Activated naive CD8-positive, alpha-beta T cell treated with anti-CD3 and anti-CD28 coated beads for 36 hours (primary cell): Measurements from ENCODE around the gene NUP98. TPM values are rescaled to one million over a fixed set of nuclear protein-coding genes. Genes with fewer than 3 reads are reported as not detected.
"Not testable (repeated sequence)": the region's sequence is repeated elsewhere in the genome, so short reads cannot be mapped to it uniquely, and the experiment has no call there.

Experiments used
- DNase-seq: peaks from one replicate; pipeline ENCODE4 v3.0.0; 2021
- H3K27ac Mint-ChIP-seq: one replicate; pipeline ENCODE4 v1.8.0; 2022; ENCODE audit warnings: mild to moderate bottlenecking, moderate library complexity, mixed read lengths
- H3K27me3 Mint-ChIP-seq: one replicate; pipeline ENCODE4 v1.8.0; 2022; ENCODE audit warnings: mild to moderate bottlenecking, mixed read lengths
- H3K36me3 Mint-ChIP-seq: one replicate; pipeline ENCODE4 v1.8.0; 2021; ENCODE audit warnings: mild to moderate bottlenecking, mixed read lengths
- H3K4me1 Mint-ChIP-seq: one replicate; pipeline ENCODE4 v1.8.0; 2021; ENCODE audit warnings: mixed read lengths
- H3K4me3 Mint-ChIP-seq: one replicate; pipeline ENCODE4 v1.8.0; 2022; ENCODE audit warnings: mild to moderate bottlenecking, moderate library complexity, mixed read lengths
- H3K9me3 Mint-ChIP-seq: one replicate; pipeline ENCODE4 v1.8.0; 2022; ENCODE audit warnings: mixed read lengths
- total RNA-seq, 2 experiments: library from RNA; stranded (reverse); gene quantifications; one replicate each; pipeline ENCODE4 v1.2.3, GENCODE V29; 2021

Gene NUP98
- total RNA-seq, 2 experiments from 2014 or later, result 98.1 to 115 TPM

DNA sequence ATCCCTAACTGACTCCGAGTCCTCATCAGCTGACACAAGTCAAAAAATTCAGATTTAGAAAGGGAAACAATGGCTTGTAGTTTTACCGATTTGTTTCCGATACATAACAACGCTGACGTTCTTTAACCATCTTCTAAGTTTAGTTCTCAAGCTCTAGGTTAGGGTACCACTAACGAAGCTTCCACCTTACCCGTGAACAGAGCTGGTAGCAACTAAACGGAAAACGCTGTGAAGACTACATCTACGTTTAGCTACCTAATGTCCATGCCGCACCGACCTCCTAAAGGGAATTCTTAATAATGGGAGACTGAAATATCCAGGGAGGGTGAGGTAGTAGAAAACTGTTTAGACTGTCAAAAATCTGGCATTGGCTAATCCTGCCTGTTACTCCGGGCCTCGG lies 1.0 kb downstream of the NUP98 start:
- Mint-ChIP-seq H3K27me3 (peaks cover 4% of the 10 kb centered on the region), H3K4me3 (peak overlapping the region; percentile 88), H3K4me1 (peaks cover 42% of the 10 kb centered on the region), H3K27ac (peak overlapping the region; percentile 100), H3K9me3 (no peaks in the 10 kb centered on the region), H3K36me3 (peaks cover 44% of the 10 kb centered on the region)
- no peak for DNase-seq

DNA sequence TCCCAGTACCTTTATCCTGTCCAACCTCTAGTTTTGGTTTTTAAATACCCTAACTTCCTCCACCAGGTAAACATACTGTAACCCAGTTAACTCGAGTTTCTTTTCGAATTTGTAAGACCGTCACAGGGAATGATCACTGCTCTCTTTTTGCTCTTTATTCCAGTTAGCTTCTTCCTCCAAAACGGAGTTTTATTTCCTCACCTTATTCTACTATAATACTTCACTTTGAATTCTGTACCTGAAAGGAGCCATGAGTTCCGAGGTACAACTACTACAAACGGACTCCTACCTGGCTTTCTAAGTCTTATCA lies 1.4 kb downstream of the NUP98 start:
- peaks cover 42% of the 10 kb centered on the region for H3K4me1 Mint-ChIP-seq
- H3K9me3 Mint-ChIP-seq, result no peaks in the 10 kb centered on the region
- H3K27me3 Mint-ChIP-seq, result peaks cover 4% of the 10 kb centered on the region
- H3K36me3 Mint-ChIP-seq, result peaks cover 44% of the 10 kb centered on the region
- DNase-seq, result no peak
- H3K27ac Mint-ChIP-seq, result peak overlapping the region; percentile 100
- peak overlapping the region; percentile 88 for H3K4me3 Mint-ChIP-seq

DNA sequence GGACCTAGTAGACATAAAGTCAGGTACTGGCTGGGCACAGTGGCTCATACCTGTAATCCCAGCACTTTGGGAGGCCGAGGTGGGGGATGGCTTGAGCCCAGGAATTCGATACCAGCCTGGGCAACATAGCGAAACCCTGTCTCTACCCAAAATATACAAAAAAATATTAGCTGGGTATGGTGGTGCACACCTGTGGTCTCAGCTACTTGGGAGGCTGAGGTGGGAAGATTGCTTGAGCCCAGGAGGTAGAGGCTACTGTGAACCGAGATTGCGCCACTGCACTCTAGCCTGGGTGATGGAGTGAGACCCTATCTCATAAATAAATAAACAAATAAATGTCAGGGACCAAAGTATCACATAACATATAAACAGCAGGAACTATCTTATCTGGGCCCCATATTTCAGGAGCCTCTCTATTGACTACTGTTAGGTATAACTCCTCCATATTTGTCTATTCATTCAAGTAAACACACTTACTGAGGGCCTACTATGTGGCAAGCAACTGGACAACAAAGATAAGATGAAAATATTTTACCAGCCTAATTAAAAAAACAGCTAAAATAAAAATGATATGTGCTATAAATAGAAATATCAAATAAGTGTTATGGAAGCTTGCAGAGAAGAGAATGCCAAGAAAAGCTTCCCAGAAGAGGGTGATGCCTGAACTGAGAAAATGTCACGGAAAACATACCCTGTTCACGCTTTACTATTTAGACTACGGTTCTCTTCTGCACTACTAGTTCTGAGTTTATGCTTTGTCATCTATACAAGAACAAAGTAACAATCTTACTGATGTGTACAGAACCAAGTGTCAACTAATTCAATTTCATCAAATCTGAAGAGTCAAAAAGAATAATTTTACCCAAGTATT lies 2.0 kb downstream of the NUP98 start:
- DNase-seq, result no peak

DNA sequence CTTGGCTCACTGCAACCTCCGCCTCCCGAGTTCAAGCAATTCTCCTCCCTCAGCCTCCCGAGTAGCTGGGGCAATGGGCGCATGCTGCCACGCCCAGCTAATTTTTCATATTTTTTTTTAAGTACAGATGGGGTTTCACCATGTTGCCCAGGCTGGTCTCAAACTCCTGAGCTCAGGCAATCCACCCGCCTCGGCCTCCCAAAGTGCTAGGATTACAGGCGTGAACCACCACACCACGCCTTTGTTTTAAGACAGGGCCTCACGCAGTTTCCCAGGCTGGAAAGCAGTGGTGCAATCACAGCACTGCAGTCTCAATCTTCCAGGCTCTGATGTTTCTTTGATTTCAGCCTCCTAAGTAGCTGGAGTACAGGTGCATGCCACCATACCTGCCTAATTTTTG lies 3.0 kb downstream of the NUP98 start:
- not testable (repeated sequence) for DNase-seq, H3K9me3 Mint-ChIP-seq, H3K4me3 Mint-ChIP-seq, H3K27me3 Mint-ChIP-seq
- Mint-ChIP-seq H3K4me1 (peaks cover 45% of the 10 kb centered on the region), H3K27ac (peak overlapping the region; percentile 49), H3K36me3 (peaks cover 46% of the 10 kb centered on the region)

More for the DNA sequence above, 2.0 kb downstream of the NUP98 start:
- peak overlapping the region; percentile 88 for H3K4me3 Mint-ChIP-seq
- H3K27me3 Mint-ChIP-seq, result peaks cover 4% of the 10 kb centered on the region
- peak overlapping the region; percentile 100 for H3K27ac Mint-ChIP-seq
- H3K4me1 Mint-ChIP-seq, result peaks cover 45% of the 10 kb centered on the region
- H3K36me3 Mint-ChIP-seq, result peaks cover 44% of the 10 kb centered on the region
- H3K9me3 Mint-ChIP-seq, result no peaks in the 10 kb centered on the region

DNA sequence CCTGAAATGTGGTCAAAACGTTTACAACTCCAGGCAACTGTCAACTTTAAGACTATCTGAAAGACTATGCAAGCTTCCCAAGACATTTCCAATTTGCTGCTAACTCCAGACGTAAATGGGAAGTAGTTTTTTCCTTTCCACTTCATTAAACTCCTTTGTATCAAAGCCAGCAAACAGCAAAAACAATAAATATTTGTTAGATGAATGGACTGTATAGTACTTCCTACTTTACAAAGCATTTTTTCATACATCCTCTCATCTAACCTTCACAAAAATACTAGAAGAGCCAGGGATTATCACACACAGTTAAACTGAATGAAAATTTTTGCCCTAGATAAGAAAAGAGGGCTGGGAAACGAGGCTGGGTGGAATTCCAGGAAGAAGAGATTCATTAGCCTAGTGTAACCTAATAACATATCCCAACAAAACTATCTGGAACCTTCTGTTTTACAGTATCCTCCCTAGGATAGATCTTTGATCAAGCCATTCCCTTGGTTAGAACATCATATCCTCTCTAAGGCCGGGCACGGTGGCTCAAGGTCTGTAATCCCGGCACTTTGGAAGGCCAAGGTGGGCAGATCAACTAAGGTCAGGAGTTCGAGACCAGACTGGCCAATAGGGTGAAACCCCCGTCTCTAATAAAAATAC lies 10.4 kb downstream of the NUP98 start:
- Mint-ChIP-seq H3K36me3 (peaks cover 36% of the 10 kb centered on the region), H3K4me3 (no peak overlapping the region), H3K4me1 (peaks cover 69% of the 10 kb centered on the region), H3K27ac (peak overlapping the region; percentile 41), H3K9me3 (no peaks in the 10 kb centered on the region), H3K27me3 (no peaks in the 10 kb centered on the region)
- no peak for DNase-seq

DNA sequence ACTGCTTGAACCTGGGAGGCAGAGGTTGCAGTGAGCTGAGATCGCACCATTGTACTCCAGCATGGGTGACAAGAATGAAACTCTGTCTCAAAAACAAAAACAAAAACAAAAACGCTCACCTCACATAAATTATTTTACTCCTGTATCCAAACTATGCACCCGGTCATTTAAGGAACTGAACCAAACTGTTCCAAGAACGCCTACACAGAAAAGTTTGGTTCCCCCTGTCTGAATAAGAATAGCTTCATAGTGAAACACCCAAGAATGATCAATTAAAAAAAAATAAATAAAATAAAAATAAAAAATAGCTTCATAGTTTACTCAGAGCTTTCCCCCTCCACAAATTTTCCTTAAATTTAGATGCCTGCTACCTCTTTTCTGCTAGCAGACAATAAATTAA lies 13.7 kb downstream of the NUP98 start:
- H3K36me3 Mint-ChIP-seq, result peaks cover 44% of the 10 kb centered on the region
- peak overlapping the region; percentile 58 for H3K27ac Mint-ChIP-seq
- H3K4me3 Mint-ChIP-seq, result no peak overlapping the region
- H3K4me1 Mint-ChIP-seq, result peaks cover 61% of the 10 kb centered on the region
- H3K27me3 Mint-ChIP-seq, result no peaks in the 10 kb centered on the region
- H3K9me3 Mint-ChIP-seq, result no peaks in the 10 kb centered on the region
- DNase-seq, result no peak

DNA sequence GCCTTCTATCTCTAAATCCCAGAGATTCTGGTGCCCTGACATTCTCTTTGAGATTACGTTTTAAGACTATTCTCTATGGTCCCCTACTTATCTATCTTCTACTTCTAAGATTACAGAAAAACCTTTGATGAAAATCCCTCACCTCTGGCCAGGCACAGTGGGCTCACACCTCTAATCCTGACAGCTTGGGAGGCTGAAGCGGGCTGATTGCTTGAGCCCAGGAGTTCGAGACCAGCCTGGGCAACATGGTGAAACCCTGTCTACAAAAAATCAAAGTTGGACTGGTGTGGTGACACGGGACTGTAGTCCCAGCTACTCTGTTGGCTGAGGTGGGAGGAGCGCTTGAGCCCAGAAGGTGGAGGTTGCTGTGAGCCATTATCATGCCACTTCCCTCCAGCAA lies 14.4 kb downstream of the NUP98 start:
- Mint-ChIP-seq H3K4me3 (no peak overlapping the region), H3K27ac (peak overlapping the region; percentile 49), H3K9me3 (no peaks in the 10 kb centered on the region), H3K36me3 (peaks cover 48% of the 10 kb centered on the region), H3K27me3 (no peaks in the 10 kb centered on the region), H3K4me1 (peaks cover 58% of the 10 kb centered on the region)
- no peak for DNase-seq

DNA sequence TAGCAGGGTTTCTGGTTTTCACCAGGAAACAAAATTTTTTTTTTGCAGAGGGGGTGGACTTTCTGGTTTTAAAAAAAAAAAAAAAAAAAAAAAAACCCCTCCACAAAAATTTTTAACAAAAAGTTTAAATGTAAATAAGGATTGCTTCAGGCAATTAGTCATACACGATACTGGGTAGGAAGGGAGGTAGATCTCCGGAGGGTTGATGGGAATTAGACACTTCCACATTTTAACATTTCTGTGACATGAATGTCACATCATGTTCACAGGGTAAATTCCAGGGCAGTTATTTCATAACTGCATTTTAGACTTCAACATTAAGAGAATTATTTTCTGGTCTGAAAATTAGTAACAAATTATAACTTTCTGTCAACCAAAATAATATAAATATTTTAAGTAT lies 15.9 kb downstream of the NUP98 start:
- Mint-ChIP-seq H3K4me1 (peaks cover 43% of the 10 kb centered on the region), H3K36me3 (peaks cover 44% of the 10 kb centered on the region), H3K9me3 (no peaks in the 10 kb centered on the region), H3K27ac (no peak overlapping the region), H3K4me3 (no peak overlapping the region), H3K27me3 (no peaks in the 10 kb centered on the region)
- DNase-seq, result no peak

DNA sequence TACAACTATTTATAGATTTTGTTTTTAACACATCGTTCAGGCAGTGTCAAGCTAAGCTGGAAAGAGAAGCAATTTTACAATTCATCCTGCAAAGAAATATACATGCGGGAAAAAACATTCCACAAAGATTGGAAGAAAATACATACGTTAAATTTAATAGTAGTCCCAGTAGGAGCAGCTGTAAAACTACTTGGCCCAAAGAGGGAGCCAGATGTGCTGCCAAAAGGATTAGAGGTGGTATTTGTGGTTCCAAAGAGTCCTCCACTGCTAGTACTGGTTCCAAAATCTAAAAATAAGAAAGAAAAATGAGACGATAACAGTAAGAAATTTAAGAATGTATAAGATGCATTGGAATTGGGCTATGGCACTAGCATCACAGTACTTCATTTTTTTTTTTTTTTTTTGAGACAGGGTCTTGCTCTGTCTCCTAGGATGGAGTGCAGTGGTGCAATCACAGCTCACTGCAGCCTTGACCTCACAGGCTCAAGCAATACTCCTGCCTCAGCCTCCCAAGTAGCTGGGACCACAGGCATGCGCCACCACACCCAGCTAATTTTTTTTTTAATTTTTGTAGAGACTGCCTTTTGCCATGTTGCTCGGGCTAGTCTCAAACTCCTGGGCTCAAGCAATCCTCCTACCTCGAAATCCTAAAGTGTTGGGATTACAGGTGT lies 21.5 kb downstream of the NUP98 start:
- Mint-ChIP-seq H3K4me1 (no peaks in the 10 kb centered on the region), H3K36me3 (peaks cover 40% of the 10 kb centered on the region)

DNA sequence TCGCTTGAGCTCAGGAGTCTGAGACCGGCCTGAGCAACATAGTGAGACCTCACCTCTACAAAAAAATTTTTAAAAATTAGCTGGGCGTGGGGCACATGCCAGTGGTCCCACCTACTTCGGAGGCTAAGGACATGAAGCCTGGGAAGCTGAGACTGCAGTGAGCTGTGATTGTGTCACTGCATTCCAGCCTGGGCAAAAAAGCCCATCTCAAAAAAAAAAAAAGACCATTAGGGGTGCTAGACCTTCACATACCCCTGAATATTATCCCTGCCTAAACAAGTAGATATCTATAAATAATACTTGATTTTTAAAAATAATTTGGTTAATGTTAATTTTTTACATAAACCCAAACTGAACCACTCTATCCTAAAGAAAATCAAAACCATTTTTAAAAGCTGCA lies 24.2 kb downstream of the NUP98 start:
- Mint-ChIP-seq H3K27ac (no peak overlapping the region), H3K4me1 (no peaks in the 10 kb centered on the region), H3K9me3 (no peaks in the 10 kb centered on the region), H3K27me3 (no peaks in the 10 kb centered on the region), H3K36me3 (peaks cover 34% of the 10 kb centered on the region), H3K4me3 (no peak overlapping the region)
- no peak for DNase-seq

More for the DNA sequence above, 21.5 kb downstream of the NUP98 start:
- H3K27me3 Mint-ChIP-seq, result no peaks in the 10 kb centered on the region
- H3K27ac Mint-ChIP-seq, result no peak overlapping the region
- H3K4me3 Mint-ChIP-seq, result no peak overlapping the region
- H3K9me3 Mint-ChIP-seq, result no peaks in the 10 kb centered on the region
- no peak for DNase-seq

DNA sequence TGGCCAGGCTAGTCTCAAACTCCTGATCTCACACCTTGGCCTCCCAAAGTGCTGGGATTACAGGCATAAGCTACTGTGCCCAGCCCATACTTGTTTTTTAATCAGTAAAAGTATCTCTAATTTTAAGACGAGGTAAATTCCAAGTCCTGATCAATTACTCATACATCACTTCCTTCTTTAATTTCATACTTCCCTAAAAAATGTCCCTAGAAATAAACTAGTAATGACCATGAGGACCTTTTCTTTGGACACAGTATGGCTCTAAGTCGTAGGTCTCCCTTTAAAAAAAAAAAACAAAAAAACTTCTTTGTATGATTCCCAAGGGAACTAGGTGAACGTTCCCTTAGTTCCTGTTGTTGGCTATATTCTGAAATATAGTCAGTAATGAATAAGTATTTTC lies 29.8 kb downstream of the NUP98 start:
- no peaks in the 10 kb centered on the region for H3K9me3 Mint-ChIP-seq
- H3K4me3 Mint-ChIP-seq, result no peak overlapping the region
- no peak overlapping the region for H3K27ac Mint-ChIP-seq
- H3K27me3 Mint-ChIP-seq, result no peaks in the 10 kb centered on the region
- no peak for DNase-seq
- no peaks in the 10 kb centered on the region for H3K4me1 Mint-ChIP-seq
- peaks cover 32% of the 10 kb centered on the region for H3K36me3 Mint-ChIP-seq

DNA sequence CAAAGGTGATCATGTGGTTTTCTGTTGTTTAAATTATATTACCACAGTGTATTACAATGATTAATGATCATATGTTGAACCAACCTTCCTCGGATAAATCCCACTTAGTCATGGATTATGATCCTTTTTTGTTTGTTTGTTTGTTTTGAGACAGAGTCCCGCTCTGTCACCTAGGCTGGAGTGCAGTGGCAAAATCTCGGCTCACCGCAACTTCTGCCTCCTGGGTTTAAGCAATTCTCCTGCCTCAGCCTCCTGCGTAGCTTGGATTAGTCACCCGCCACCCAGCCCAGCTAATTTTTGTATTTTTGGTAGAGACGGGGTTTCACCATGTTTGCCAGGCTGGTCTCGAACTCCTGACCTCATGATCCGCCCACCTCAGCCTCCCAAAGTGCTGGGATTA lies 30.5 kb downstream of the NUP98 start:
- H3K4me3 Mint-ChIP-seq, H3K27me3 Mint-ChIP-seq, H3K4me1 Mint-ChIP-seq, H3K27ac Mint-ChIP-seq, DNase-seq, H3K9me3 Mint-ChIP-seq: not testable (repeated sequence)
- peaks cover 35% of the 10 kb centered on the region for H3K36me3 Mint-ChIP-seq

DNA sequence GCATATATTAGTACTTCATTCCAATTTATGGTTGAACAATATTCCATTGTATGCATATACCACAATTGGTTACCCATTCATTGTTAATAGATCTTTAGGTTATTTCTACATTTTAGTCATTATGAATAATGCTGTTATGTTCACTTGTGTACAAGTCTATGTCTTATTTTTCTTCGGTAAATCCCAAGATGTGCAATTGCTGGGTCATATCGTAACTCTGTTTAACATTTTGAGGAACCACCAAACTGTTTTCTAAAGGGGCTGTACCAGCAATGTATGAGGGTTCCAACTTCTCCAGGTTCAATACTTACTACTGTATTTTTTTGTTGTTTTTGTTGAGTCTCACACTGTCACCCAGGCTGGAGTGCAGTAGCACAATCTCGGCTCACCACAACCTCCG lies 33.1 kb downstream of the NUP98 start:
- no peaks in the 10 kb centered on the region for H3K27me3 Mint-ChIP-seq
- H3K4me3 Mint-ChIP-seq, result no peak overlapping the region
- DNase-seq, result no peak
- no peak overlapping the region for H3K27ac Mint-ChIP-seq
- H3K36me3 Mint-ChIP-seq, result peaks cover 28% of the 10 kb centered on the region
- no peaks in the 10 kb centered on the region for H3K4me1 Mint-ChIP-seq
- H3K9me3 Mint-ChIP-seq, result no peaks in the 10 kb centered on the region

DNA sequence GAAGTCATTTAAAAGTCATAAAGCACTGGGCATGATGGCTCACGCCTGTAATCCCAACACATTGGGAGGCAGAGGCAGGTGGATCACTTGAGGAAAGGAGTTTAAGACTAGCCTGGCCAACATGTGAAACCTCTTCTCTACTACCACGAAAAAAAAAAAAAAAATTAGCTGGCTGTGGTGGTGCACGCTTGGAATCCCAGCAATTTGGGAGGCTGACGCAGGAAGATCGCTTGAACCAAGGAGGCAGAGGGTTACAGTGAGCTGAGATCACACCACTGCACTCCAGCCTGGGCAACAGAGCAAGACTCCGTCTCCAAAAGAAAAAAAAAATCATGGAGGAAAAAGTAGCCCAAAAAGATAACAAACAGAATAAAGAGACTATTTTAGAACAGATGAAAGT lies 42.2 kb downstream of the NUP98 start:
- H3K4me3 Mint-ChIP-seq, result no peak overlapping the region
- no peaks in the 10 kb centered on the region for H3K4me1 Mint-ChIP-seq
- no peak for DNase-seq
- H3K27me3 Mint-ChIP-seq, result no peaks in the 10 kb centered on the region
- H3K36me3 Mint-ChIP-seq, result peaks cover 32% of the 10 kb centered on the region
- H3K9me3 Mint-ChIP-seq, result no peaks in the 10 kb centered on the region
- H3K27ac Mint-ChIP-seq, result peak overlapping the region; percentile 29

DNA sequence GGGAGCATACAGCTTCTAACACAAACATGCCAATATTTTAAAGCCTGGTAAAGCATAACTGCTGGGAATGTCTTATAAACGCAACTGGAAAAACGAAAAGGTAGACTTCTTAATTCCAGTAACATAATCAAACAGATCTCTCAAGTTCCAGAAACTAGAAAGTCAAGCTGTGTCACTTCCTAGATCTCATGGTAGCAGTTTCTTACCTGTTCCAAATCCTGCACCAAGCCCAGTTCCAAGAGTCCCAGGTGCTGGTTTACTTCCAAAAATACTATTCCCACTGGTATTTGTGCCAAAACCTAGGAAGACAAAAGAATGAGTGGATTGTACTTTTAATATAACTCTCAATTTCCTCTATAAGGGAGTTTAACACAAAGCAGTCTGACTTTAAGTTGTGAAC lies 44.2 kb downstream of the NUP98 start:
- no peak for DNase-seq
- Mint-ChIP-seq H3K9me3 (no peaks in the 10 kb centered on the region), H3K4me1 (no peaks in the 10 kb centered on the region), H3K27ac (peak overlapping the region; percentile 43), H3K27me3 (no peaks in the 10 kb centered on the region), H3K4me3 (no peak overlapping the region), H3K36me3 (peaks cover 23% of the 10 kb centered on the region)
